GM19025 (cell line): Measurements from ENCODE around the gene LDHB.
"Not testable (repeated sequence)": the region's sequence is repeated elsewhere in the genome, so short reads cannot be mapped to it uniquely, and the experiment has no call there.

ENCODE experiments used
- ATAC-seq: cut with Tn5 transposase; IDR thresholded peaks from one replicate; pipeline ENCODE4 v1.9.1; 2021; ENCODE audit warnings: mild to moderate bottlenecking, low read depth, moderate library complexity; ENCODE audit not compliant: unreplicated experiment

LDHB gene

GRCh38 chr12:21662122-21662792, 4.6 kb upstream of the LDHB start:
- no peak for ATAC-seq

DNA sequence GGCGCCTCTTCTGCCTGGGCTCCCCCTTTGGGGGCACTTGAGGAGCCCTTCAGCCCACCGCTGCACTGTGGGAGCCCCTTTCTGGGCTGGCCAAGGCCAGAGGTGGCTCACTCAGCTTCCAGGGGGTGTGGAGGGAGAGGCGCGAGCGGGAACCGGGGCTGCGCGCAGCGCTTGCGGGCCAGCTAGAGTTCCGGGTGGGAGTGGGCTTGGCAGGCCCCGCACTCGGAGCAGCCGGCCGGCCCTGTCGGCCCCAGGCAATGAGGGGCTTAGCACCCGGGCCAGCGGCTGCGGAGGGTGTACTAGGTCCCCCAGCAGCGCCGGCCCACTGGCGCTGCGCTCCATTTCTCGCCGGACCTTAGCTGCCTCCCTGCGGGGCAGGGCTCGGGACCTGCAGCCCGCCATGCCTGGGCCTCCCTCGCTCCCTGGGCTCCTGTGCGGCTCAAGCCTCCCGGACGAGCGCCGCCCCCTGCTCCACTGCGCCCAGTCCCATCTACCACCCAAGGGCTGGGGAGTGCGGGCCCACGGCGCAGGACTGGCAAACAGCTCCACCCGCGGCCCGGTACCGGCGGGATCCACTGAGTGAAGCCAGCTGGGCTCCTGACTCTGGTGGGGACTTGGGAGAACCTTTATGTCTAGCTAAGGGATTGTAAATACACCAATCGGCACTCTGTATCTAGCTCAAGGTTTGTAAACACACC, 3.9 kb upstream of the LDHB start:
- ATAC-seq: not testable (repeated sequence)

DNA sequence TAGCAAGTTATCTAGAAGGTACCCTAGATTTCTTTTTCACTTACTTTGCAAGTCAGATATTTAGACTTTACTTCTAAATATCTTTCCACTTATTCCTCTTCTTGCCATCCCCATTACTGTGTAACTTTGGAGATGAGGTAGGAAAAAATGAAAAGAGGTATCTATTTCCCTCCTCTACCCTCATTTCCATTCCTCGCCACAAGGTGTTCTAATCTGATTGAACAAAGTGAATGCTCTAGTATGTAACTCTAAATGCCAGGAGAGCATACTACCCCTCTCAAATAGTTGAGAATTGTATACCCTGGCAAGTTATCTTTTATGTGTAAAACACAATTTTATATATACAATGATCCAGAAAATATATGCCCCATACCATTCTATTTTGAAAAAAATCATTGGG, 1.7 kb upstream of the LDHB start:
- no peak for ATAC-seq

GRCh38 chr12:21656905-21657325, 727 bp downstream of the LDHB start:
- ATAC-seq: peak; percentile 22

DNA sequence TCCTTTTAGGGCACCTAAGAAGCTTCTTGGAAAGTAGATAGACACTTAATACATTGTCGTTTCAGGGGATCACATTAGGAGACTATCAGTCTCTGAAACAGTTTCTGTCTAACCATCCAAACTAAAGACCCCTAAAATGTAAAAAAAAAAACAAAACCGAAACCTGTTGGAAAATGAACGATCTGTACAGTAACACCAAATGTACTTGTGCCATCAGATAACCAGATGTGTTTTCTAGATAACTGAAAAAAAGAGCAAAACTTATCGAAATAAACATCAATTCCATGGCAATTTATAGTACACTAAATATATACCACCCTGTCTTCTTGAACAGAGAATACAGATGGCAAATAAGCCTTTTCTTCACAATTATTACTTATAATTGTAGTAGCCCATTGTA, 2.1 kb downstream of the LDHB start:
- ATAC-seq: no peak

DNA sequence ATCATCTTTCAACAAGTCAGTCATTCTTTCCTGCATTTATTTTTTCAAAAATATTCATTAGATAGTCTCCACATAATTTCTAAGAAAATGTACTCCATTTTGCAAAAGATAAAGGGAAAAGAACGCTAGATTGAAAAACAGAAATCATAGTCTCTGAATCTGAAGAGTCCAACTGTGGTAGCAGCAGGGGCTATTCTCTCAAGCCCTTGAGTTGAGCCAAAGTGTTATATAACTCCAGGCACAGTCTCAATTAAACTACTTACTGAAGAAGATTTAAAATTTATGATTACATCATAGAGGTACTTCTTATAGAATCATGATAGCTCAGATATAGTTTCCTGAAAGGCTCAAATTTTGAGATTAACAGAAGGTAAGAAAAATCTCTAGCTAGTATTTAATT, 5.8 kb downstream of the LDHB start:
- no peak for ATAC-seq

DNA sequence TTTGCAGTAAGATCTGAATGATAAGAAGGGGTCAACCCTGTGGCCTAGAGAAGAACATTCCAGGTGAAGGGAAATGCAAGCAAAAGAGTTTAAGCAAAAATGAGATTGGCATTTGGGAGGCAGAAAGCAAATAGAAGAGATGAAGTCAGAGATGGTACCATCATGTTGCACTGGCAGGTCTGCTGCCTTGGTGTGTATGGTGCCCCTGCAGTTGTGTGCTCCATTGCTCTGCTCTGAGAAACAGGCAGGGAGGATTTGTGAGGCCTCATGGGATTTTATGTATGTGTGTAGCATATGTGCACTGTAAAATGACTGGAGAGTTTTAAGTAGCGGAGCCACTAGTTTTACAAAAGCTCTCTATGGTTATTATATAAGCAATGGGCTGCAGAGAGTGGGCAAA, 6.6 kb downstream of the LDHB start:
- no peak for ATAC-seq

- ATAC-seq: no peak
These were observed 8.6 kb downstream of the LDHB start for GRCh38 chr12:21649034-21649433.

DNA sequence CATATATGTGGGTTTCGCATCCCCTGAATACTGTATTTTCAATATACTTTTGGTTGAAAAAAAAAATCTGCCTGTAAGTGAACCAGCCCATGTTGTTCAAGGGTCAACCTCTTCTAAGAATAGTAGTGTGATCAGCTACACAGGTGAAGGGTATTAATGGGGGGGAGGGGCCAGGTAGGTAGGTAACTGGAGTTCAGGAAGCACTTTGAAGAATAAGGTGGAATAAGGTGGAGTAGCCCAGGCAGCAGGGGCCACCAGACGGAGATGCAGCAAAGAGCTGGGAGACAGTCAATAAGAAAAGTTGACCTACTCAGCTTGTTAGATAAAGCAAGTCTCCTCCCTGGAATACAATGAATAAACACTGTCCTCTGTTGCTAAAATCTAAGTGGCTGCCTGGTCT, 9.3 kb downstream of the LDHB start:
- no peak for ATAC-seq

GRCh38 chr12:21647179-21647578, 10.5 kb downstream of the LDHB start:
- no peak for ATAC-seq

DNA sequence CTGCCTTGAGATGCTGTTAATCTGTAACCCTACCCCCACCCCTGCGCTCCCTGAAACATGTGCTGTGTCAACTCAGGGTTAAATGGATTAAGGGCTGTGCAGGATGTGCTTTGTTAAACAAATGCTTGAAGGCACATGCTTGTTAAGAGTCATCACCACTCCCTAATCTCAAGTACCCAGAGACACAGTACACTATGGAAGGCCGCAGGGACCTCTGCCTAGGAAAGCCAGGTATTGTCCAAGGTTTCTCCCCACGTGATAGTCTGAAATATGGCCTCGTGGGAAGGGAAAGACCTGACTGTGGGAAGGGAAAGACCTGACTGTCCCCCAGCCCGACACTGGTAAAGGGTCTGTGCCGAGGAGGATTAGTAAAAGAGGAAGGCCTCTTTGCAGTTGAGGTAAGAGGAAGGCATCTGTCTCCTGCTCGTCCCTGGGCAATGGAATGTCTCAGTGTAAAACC, 12.6 kb downstream of the LDHB start:
- not testable (repeated sequence) for ATAC-seq

DNA sequence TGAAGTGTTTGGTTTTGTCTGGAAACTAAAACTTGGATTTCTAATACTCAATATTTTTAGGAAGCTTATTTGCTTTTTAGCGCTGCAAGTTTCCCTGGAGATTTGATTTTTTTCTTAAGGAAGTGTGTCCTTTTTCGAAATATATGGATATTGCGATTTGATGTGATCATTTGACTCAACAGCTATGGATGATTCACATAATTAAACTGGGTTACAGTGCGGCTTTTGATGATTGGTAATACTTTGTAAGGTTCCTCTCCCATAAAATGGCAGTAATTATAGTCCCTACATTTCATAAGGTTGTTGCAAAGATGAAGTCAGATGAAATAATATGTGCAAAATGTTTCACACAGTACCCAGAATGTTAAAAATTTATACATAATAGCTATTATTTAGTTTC, 13.1 kb downstream of the LDHB start:
- no peak for ATAC-seq

- no peak for ATAC-seq
These were observed 13.9 kb downstream of the LDHB start for GRCh38 chr12:21643758-21644157.

GRCh38 chr12:21642707-21643389, 14.8 kb downstream of the LDHB start:
- peak; percentile 53 for ATAC-seq

DNA sequence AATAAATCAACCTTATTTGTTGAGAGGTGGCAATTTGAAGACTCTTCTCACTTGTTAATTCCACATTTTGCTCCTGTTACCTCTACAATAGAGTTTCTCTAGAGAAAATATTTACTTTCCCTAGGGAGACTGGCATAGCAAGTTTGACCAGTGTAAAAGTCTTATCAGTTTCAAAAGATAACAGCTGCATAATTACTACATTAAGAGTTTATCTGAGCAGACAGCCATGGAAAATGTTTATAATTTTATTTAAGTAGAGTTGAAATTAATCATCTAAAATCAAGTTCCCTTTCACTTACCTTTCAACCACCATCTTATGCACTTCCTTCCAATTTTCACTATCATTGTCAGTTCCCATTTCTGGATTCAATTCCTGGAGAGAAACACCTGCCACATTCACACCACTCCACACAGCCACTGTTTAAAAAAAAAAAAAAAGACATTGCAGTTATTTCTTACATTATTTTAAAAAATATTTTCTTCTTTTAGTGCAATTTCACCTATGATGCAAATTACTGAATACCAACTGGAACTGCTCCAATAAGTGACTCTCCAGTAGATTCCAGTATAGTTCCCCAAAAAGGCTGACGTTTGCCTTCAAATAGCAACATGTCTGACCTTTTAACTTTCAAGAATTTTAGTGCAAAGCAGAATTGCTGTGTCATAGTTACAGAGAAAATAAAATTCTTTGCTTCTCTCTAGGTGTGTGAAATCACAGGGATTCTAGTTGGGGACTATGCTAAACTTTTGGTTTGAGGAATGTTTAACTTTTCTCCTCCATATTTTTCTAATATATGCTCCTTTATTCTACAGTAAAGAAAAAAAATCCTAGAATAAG, 19.4 kb downstream of the LDHB start:
- ATAC-seq: no peak

DNA sequence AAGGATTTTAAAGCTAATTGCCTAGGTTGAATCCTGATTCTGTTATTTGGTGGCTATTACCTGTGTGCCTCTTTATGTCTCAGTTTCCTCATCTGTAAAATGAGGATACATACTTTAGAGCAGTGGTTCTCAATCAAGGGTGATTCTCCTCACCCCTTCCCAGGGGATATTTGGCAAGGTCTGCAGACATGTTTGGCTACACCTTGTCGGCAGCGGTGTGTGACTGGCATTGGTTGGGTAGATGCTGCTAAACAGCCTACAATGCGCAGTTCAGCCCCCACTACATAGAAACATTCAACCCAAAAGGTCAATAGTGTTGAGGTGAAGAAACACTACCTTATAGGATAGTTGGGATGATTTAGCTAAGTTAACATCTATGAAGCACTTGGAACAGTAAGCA, 23.4 kb downstream of the LDHB start:
- ATAC-seq: no peak

- ATAC-seq: no peak
These were observed 26.3 kb downstream of the LDHB start for GRCh38 chr12:21631367-21631766.

DNA sequence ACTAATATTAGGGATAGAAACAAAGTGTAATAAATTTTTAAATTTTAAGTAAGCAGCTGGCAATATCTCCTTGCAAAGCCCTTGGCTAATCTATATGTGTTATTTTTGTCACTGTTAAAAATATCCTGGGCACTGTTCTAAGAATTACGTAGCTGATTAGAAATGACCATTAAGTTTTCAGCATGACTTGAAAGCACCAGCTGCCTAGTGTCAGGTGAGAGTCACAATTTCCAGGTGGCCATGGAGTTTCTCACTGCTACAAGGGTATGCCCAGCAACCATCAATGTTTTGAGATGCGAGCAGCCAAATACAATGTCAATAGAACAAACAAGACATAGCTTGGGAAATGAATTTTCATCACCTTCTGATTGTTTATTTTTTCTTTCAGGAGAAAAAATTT, 29.7 kb downstream of the LDHB start:
- ATAC-seq: no peak

DNA sequence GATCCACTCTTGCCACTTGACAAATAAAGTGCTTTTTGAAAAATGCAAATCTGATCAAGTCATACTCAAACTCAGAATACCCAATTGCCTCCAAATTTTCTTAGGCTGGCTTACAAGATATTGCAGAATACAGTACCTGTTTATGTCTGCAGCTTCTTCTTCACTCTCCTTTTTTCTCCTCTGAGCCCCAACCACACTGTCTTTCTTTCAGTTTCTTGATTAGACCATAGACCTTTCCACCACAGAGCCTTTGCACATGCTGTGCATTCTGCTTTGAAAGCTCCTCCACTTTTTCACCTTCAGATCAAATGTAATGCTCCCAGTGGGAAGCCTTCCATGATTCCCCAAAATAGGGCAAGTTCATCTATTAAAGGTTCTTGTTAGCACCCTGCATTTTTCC, 39.1 kb downstream of the LDHB start:
- no peak for ATAC-seq

DNA sequence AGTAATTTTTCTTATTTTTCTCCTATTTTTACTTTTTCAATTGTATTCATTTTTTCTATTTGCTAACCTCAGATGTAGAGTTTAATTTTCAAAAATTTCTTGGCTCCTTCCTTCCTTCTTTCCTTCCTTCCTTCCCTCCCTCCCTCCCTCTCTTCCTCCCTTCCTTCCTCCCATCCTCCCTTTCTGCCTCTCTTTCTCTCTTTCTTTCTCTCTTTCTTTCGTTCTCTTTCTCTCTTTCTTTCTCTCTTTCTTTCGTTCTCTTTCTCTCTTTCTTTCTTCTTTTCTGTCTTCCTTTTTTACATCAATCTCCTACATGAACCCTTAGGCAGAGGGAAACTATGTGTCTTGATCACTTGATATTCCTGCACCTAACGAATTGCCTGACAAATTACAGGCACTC, 40.6 kb downstream of the LDHB start:
- no peak for ATAC-seq

- no peak for ATAC-seq
These were observed 42.2 kb downstream of the LDHB start for GRCh38 chr12:21615431-21615830.
